Measurements from ENCODE around the gene ERVH48-1. TPM values are rescaled to one million over a fixed set of nuclear protein-coding genes. Genes with fewer than 3 reads are reported as not detected.
"Not testable (repeated sequence)": the region's sequence is repeated elsewhere in the genome, so short reads cannot be mapped to it uniquely, and the experiment has no call there.

ERVH48-1 gene
- total RNA-seq, 3 donors from 2014 or later: not detected

GRCh38 chr21:42933137-42933970 is 7.9 kb upstream of the ERVH48-1 start:
- H3K27ac ChIP-seq; intact Hi-C loops (cut with DNase I; ENCODE audit: low total_unique reads): not testable (repeated sequence)
- DNase-seq (ENCODE audit: low spot score in 2 of 2): peak in 1 of 2 donors; percentile 10

GRCh38 chr21:42932378-42933136 is 7.1 kb upstream of the ERVH48-1 start:
- H3K27me3 ChIP-seq; DNase-seq (ENCODE audit: low spot score in 2 of 2); H3K4me3 ChIP-seq; H3K27ac ChIP-seq; H3K9me3 ChIP-seq; H3K36me3 ChIP-seq; intact Hi-C loops (cut with DNase I; ENCODE audit: low total_unique reads); H3K4me1 ChIP-seq: not testable (repeated sequence)

More at GRCh38 chr21:42933137-42933970, 7.9 kb upstream of the ERVH48-1 start:
- H3K4me1 ChIP-seq, H3K4me3 ChIP-seq, H3K9me3 ChIP-seq, H3K27me3 ChIP-seq, H3K36me3 ChIP-seq: not testable (repeated sequence)

GRCh38 chr21:42931560-42932235 is 6.3 kb upstream of the ERVH48-1 start:
- H3K27me3 ChIP-seq: no peaks in the 10 kb centered on the region
- TF ChIP-seq CTCF (IDR thresholded peaks at IDR 0.05) (no peak), POLR2A (IDR thresholded peaks at IDR 0.05) (no peak), POLR2AphosphoS5 (IDR thresholded peaks at IDR 0.05) (no peak)
- H3K36me3 ChIP-seq: no peaks in the 10 kb centered on the region
- no peak overlapping the region for H3K27ac ChIP-seq
- H3K4me3 ChIP-seq: no peak overlapping the region
- no peaks in the 10 kb centered on the region for H3K4me1 ChIP-seq
- H3K9me3 ChIP-seq: no peaks in the 10 kb centered on the region
- intact Hi-C loops (cut with DNase I; ENCODE audit: low total_unique reads): no loop called here
- DNase-seq (ENCODE audit: low spot score in 2 of 2): no peak

- no peak for DNase-seq (ENCODE audit: low spot score in 2 of 2)
- H3K4me3 ChIP-seq: no peak overlapping the region
- intact Hi-C loops (cut with DNase I; ENCODE audit: low total_unique reads): no loop called here
Measured at GRCh38 chr21:42929969-42930368, 4.5 kb upstream of the ERVH48-1 start.

GRCh38 chr21:42927474-42928200 is 2.2 kb upstream of the ERVH48-1 start:
- H3K27ac ChIP-seq; H3K27me3 ChIP-seq; H3K4me3 ChIP-seq; H3K36me3 ChIP-seq; intact Hi-C loops (cut with DNase I; ENCODE audit: low total_unique reads); H3K4me1 ChIP-seq; H3K9me3 ChIP-seq: not testable (repeated sequence)
- DNase-seq (ENCODE audit: low spot score in 2 of 2): peak in 1 of 2 donors; percentile 38

More at GRCh38 chr21:42929969-42930368, 4.5 kb upstream of the ERVH48-1 start:
- Histone ChIP-seq H3K27ac (no peak overlapping the region), H3K9me3 (no peaks in the 10 kb centered on the region), H3K36me3 (no peaks in the 10 kb centered on the region), H3K27me3 (no peaks in the 10 kb centered on the region), H3K4me1 (no peaks in the 10 kb centered on the region)
- TF ChIP-seq CTCF (IDR thresholded peaks at IDR 0.05): no peak
- TF ChIP-seq POLR2A (IDR thresholded peaks at IDR 0.05): no peak
- TF ChIP-seq POLR2AphosphoS5 (IDR thresholded peaks at IDR 0.05): no peak

- no peaks in the 10 kb centered on the region for H3K36me3 ChIP-seq
- no peaks in the 10 kb centered on the region for H3K9me3 ChIP-seq
- H3K27ac ChIP-seq: no peak overlapping the region
- intact Hi-C loops (cut with DNase I; ENCODE audit: low total_unique reads): no loop called here
- H3K4me1 ChIP-seq: no peaks in the 10 kb centered on the region
- TF ChIP-seq POLR2AphosphoS5 (IDR thresholded peaks at IDR 0.05) (no peak), POLR2A (IDR thresholded peaks at IDR 0.05) (no peak), CTCF (IDR thresholded peaks at IDR 0.05) (no peak)
- H3K27me3 ChIP-seq: no peaks in the 10 kb centered on the region
- H3K4me3 ChIP-seq: no peak overlapping the region
- DNase-seq (ENCODE audit: low spot score in 2 of 2): no peak
Measured at GRCh38 chr21:42924433-42924751, 1.0 kb downstream of the ERVH48-1 start.

All from breast epithelium (tissue), 4 donors.